ENCODE data around the gene SHOC1. TPM values are rescaled to one million over a fixed set of nuclear protein-coding genes. Genes with fewer than 3 reads are reported as not detected.

SHOC1 gene
- polyA plus RNA-seq, 1 of the 3 experiments (the other 2 are of a cell fraction), result not detected

DNA sequence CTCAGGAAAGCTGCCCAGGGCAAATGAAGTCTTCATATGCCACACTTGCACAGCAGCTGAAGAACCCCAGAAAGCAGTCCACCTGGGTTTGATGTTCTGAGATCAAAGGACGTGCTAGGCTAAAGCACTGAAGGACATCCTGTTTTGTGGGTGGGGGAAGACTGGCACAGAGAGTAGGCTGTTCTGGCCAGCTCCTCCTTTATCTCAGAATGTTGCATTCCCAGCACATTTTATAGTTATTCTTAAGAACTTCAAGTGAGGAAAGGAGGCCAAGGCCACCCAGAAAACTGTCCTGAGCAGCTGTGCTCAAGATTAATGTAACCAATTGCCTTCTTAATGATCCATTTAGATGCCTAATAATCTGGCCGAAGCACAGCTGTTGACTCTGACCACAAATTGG lies 10.9 kb downstream of the SHOC1 start:
- H3K27ac ChIP-seq (ENCODE audit: low read depth in 2 of 2, low read length in 1 of 2), result no peak overlapping the region
- H4K20me1 ChIP-seq (ENCODE audit: insufficient read depth), result no peaks in the 10 kb centered on the region
- H3K4me2 ChIP-seq, result no peak overlapping the region
- H3K4me3 ChIP-seq (ENCODE audit: low read depth in 2 of 2, low read length in 1 of 2), result no peak overlapping the region
- H3K9me3 ChIP-seq, result 0 out of 2 replicates have a peak, but pooled peaks cover 4% of the 10 kb centered on the region
- peaks cover 4% of the 10 kb centered on the region for H3F3A ChIP-seq (replicated peaks; ENCODE audit: insufficient read depth)
- no peaks in the 10 kb centered on the region for H3K27me3 ChIP-seq (ENCODE audit: insufficient read depth)
- no peaks in the 10 kb centered on the region for H3K9me2 ChIP-seq
- no peak overlapping the region for H2AFZ ChIP-seq (ENCODE audit: low read depth)
- H3K79me2 ChIP-seq (ENCODE audit: insufficient read depth), result no peaks in the 10 kb centered on the region
- no peak for DNase-seq
- 86% methylated on average over 2 of the region's 2 CpGs for WGBS (ENCODE audit: low lambda C conversion rate)
- TF ChIP-seq JUND (IDR thresholded peaks at IDR 0.05), result no peak
- TF ChIP-seq TAF1 (IDR thresholded peaks at IDR 0.05; ENCODE audit: borderline replicate concordance, low read depth, low read length), result no peak
- TF ChIP-seq RFX5 (IDR thresholded peaks at IDR 0.05; ENCODE audit: low read length), result no peak
- TF ChIP-seq, protein P1, sequence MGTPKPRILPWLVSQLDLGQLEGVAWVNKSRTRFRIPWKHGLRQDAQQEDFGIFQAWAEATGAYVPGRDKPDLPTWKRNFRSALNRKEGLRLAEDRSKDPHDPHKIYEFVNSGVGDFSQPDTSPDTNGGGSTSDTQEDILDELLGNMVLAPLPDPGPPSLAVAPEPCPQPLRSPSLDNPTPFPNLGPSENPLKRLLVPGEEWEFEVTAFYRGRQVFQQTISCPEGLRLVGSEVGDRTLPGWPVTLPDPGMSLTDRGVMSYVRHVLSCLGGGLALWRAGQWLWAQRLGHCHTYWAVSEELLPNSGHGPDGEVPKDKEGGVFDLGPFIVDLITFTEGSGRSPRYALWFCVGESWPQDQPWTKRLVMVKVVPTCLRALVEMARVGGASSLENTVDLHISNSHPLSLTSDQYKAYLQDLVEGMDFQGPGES (IDR thresholded peaks at IDR 0.05; ENCODE audit: low read depth, low read length), result no peak
- TF ChIP-seq, protein P2, sequence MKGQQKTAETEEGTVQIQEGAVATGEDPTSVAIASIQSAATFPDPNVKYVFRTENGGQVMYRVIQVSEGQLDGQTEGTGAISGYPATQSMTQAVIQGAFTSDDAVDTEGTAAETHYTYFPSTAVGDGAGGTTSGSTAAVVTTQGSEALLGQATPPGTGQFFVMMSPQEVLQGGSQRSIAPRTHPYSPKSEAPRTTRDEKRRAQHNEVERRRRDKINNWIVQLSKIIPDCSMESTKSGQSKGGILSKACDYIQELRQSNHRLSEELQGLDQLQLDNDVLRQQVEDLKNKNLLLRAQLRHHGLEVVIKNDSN (IDR thresholded peaks at IDR 0.05; ENCODE audit: borderline replicate concordance, low read depth), result no peak
- no peak for TF ChIP-seq RCOR1 (IDR thresholded peaks at IDR 0.05; ENCODE audit: low read length)
- TF ChIP-seq TEAD4 (IDR thresholded peaks at IDR 0.05; ENCODE audit: borderline replicate concordance, insufficient read depth), result no peak
- no peak for TF ChIP-seq MXI1 (IDR thresholded peaks at IDR 0.05; ENCODE audit: low read depth, low read length)
- TF ChIP-seq, protein P3, sequence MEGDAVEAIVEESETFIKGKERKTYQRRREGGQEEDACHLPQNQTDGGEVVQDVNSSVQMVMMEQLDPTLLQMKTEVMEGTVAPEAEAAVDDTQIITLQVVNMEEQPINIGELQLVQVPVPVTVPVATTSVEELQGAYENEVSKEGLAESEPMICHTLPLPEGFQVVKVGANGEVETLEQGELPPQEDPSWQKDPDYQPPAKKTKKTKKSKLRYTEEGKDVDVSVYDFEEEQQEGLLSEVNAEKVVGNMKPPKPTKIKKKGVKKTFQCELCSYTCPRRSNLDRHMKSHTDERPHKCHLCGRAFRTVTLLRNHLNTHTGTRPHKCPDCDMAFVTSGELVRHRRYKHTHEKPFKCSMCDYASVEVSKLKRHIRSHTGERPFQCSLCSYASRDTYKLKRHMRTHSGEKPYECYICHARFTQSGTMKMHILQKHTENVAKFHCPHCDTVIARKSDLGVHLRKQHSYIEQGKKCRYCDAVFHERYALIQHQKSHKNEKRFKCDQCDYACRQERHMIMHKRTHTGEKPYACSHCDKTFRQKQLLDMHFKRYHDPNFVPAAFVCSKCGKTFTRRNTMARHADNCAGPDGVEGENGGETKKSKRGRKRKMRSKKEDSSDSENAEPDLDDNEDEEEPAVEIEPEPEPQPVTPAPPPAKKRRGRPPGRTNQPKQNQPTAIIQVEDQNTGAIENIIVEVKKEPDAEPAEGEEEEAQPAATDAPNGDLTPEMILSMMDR (IDR thresholded peaks at IDR 0.05), result no peak
- TF ChIP-seq, protein P4, sequence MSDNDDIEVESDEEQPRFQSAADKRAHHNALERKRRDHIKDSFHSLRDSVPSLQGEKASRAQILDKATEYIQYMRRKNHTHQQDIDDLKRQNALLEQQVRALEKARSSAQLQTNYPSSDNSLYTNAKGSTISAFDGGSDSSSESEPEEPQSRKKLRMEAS (IDR thresholded peaks at IDR 0.05; ENCODE audit: low read depth), result no peak
- TF ChIP-seq NFIC (IDR thresholded peaks at IDR 0.05; ENCODE audit: borderline replicate concordance), result no peak
- TF ChIP-seq FOXJ3 (CRISPR knock-in tag; IDR thresholded peaks at IDR 0.05), result no peak
- no peak for TF ChIP-seq ELF1 (IDR thresholded peaks at IDR 0.05)
- no peak for TF ChIP-seq NRF1 (IDR thresholded peaks at IDR 0.05; ENCODE audit: low read depth, low read length)
- TF ChIP-seq, protein P5, sequence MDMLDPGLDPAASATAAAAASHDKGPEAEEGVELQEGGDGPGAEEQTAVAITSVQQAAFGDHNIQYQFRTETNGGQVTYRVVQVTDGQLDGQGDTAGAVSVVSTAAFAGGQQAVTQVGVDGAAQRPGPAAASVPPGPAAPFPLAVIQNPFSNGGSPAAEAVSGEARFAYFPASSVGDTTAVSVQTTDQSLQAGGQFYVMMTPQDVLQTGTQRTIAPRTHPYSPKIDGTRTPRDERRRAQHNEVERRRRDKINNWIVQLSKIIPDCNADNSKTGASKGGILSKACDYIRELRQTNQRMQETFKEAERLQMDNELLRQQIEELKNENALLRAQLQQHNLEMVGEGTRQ (IDR thresholded peaks at IDR 0.05; ENCODE audit: borderline replicate concordance, low read depth, low read length), result no peak
- H3K36me3 ChIP-seq (replicated peaks in 1 of 2; ENCODE audit: control insufficient read depth in 1 of 2, insufficient read depth in 2 of 2, low read length in 1 of 2), result no peaks in the 10 kb centered on the region
- no peaks in the 10 kb centered on the region for H3K4me1 ChIP-seq (ENCODE audit: control insufficient read depth in 1 of 2, insufficient read depth in 2 of 2, low read depth in 1 of 2, low read length in 1 of 2)
- CTCF ChIA-PET, result interaction anchor here (1.2 to 2.0 kb wide), 3 partner anchors 11 to 24 kb away, joined by 3 to 7 read pairs (median 4); no protein-coding TSS in a partner anchor
- no peak overlapping the region for H3K9ac ChIP-seq
- POLR2A ChIA-PET, result no interaction called here
